DMS153 (cell line): ENCODE data around the gene IL15RA.
"Not testable (repeated sequence)": the region's sequence is repeated elsewhere in the genome, so short reads cannot be mapped to it uniquely, and the experiment has no call there.

ENCODE experiments used
- DNase-seq: peaks from one replicate; lab custom pipeline; 2025; lab: John Stamatoyannopoulos, UW

The IL15RA gene

GRCh38 chr10:5927306-5927705 lies 50.0 kb downstream of the IL15RA start:
- DNase-seq: no peak

GRCh38 chr10:5924889-5925288 lies 52.5 kb downstream of the IL15RA start:
- DNase-seq: no peak

DNA sequence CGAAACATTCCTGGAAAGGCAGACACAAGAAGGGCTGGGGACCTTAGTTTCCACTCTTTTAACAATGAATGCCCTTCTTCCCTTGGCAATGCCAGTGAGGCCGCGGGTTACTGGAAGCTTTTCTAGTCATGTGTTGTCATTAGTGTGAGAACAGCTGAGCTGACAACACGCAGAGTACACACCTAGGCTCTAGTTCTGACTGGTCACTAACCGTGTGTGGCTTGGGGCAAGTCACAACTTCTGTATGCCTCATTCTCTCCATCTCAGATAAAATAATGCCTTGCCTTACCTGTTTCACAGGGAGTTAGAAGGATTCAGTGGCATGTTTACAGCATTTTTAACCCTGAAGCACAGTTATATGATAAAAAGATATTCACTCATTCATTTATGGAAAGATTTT lies 55.6 kb downstream of the IL15RA start:
- no peak for DNase-seq

DNA sequence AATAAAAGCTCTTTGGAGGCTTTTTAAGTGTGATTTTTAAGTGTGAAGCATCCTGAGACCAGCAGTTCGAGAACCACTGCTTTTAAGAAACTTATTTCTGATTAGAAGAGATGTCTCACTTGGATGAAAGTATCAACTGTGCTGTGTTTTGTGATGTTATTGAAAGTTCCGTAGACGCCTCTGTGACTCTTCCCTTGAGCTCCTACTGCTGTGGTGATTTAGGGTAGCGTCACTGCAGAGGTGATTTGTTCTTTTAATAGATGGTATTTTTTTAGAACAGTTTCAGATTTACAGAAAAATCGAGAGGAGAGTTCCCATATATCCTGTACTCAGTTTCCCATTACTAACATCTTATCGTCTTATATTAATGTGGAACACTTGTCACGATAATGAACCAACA lies 57.8 kb downstream of the IL15RA start:
- no peak for DNase-seq

- DNase-seq: no peak
These were observed 58.6 kb downstream of the IL15RA start for GRCh38 chr10:5918763-5919162.

GRCh38 chr10:5917305-5917704 lies 60.0 kb downstream of the IL15RA start:
- DNase-seq: no peak

GRCh38 chr10:5915451-5915850 lies 61.9 kb downstream of the IL15RA start:
- no peak for DNase-seq

DNA sequence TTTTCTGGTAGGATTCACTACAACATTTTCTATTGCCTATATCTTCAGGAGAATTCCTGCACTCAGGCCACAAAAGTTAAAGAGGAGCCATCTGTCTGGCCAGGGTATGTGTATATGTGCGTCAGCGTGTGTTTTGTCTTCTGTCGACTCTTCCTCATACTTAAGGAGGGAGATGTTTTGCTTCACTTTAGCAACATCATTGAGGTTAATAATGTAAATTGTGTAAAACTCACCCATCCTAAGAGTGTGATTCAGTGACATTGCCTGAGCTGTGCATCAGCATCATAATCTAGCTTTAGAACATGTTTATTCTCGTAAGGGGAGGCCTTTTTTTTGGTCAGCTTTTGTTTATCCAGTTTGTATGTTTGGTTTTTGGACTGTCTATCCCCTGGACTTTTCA lies 63.6 kb downstream of the IL15RA start:
- no peak for DNase-seq

DNA sequence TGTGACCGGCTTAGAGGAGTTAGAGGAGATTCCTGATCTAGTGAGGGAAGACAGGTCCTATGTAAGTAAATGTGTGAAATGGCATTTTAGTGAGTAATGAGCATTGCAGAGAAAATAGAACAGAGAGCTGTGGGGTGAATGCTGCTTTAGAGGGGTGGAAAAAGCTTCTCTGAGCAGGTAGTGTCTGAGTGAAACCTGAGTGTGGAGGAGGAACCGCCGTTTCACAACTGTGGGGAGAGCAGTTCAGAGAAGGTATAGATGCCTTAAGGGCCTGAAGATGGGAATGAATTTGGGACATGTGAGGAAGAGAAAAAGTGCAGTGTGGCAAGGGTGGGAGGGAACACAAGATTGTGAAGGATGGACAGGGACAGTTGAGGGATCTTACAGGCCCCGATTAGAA lies 65.7 kb downstream of the IL15RA start:
- DNase-seq: no peak

GRCh38 chr10:5910323-5911100 lies 66.8 kb downstream of the IL15RA start:
- no peak for DNase-seq

DNA sequence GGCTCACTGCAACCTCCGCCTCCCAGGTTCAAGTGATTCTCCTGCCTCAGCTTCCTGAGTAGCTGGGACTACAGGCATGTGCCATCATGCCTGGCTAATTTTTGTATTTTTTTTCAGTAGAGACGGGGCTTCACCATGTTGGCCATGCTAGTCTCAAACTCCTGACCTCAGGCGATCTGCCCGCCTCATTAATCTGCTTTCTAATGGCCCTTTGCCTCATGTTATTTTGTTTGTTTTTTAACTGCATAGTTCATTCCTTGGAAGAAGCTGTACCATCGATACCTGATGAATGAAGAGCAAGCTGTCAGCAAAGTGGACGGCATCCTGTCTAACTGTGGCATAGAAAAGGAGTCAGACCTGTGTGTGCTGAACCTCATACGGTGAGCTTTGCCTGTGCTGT lies 68.7 kb downstream of the IL15RA start:
- DNase-seq: not testable (repeated sequence)

DNA sequence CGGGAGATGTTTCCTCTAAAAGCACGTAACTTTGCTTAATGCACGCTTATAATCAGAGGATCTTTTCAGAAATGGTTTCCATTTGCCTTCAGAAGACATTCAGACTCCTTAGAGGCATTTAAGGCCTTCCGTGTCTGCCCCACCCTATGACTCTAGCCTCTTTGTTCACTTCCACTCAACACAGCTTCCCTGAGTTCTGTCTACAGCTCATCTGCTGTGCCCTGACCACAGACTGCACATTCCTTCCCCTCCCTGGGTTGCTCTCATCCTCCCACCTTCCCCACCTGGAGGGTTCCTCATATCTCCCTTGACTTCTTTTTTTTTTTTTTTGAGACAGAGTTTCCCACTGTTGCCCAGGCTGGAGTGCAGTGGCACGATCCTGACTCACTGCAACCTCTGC lies 70.7 kb downstream of the IL15RA start:
- no peak for DNase-seq

GRCh38 chr10:5905854-5906507 lies 71.4 kb downstream of the IL15RA start:
- no peak for DNase-seq

DNA sequence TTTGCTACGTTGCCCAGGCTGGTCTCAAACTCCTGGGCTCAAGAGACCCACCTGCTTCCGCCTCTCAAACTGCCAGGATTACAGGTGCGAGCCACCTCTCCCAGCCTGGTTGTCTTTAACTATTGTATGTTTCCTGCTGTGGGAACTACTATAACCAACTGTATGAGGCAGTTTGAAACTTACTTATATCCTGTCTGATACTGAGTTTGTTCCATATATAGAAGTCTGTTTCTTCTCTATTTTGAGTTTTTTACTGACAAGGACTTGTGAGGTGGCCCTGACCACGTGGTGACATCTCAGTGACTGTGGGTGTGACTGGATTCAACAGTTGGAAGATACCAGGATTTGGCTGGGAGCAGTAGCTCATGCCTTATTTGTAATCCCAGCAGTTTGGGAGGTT lies 73.1 kb downstream of the IL15RA start:
- no peak for DNase-seq

DNA sequence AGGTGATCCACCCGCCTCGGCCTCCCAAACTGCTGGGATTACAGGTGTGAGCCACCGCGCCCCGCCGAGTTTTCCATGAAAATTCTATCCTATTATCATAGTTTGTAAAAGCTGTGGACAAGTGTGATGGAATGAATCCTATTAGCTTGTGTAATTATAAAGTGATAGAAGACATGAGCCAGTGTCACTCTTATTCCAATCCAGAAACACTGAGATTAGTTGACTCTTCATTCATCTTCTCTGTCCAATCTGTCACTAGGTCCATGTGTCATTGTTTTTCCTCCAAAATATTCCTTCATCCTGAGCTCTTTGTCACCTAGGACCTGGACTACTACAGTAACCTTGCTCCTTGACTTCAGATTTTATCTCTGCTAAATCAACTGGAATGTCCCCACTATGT lies 73.8 kb downstream of the IL15RA start:
- DNase-seq: no peak

DNA sequence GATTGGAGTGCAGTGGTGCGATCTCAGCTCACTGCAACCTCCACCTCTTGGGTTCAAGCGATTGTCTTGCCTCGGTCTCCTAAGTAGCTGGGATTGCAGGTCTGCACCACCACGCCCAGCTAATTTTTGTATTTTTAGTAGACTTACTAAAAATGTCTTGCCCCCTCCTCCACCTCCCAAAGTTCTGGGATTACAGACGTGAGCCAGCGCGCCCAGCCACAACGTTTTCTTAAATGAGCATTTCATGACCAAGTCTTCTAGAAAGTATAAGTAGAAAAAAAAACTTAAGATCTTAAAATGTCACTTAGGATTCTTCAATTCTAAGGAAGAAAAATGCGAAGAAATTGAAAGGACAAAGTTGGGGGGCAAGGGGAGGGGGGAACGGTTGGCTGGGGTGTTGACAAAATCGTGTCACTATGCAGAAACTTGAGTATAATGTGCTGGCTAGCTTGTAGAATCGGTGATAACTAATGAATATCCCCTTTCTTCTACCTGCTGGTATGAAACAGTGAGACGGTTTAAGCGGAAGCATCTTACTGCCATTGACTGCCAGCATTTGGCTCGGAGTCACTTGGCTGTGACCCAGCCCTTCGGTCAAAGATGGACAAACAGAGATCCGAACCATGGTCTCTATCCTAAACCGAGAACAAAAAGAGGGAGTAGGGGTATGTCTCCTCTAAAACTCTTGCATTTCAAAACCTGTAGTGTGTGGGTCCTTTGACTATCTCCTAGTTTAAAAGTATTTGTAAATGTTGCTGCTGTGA lies 74.7 kb downstream of the IL15RA start:
- no peak for DNase-seq
